Smooth muscle cell (in vitro differentiated cells): Measurements from ENCODE around the gene OR5H2. TPM values are rescaled to one million over a fixed set of nuclear protein-coding genes. Genes with fewer than 3 reads are reported as not detected.
A peak's percentile ranks its signal among the peaks of the same experiment; 100 is the strongest.

ENCODE experiments used
- DNase-seq: peaks from one replicate; lab custom pipeline; 2025; ENCODE audit not compliant: unreplicated experiment; lab: John Stamatoyannopoulos, UW
- H2AFZ ChIP-seq: fragments of 200-600 bp; sonication (generic); 2 replicates; pipeline ENCODE4 v1.6.0; 2016; ENCODE audit warnings: antibody characterized with exemption, low read depth, mild to moderate bottlenecking
- H3F3A ChIP-seq: fragments of 200-600 bp; sonication (generic); 2 replicates; pipeline ENCODE4 v1.6.0; 2017; ENCODE audit warnings: antibody characterized with exemption, low read depth
- H3K27ac ChIP-seq: fragments of 200-600 bp; sonication (generic); 2 replicates; pipeline ENCODE4 v1.5.1; 2016; ENCODE audit warnings: low read depth, mild to moderate bottlenecking
- H3K27me3 ChIP-seq: fragments of 200-600 bp; sonication (generic); 2 replicates; pipeline ENCODE4 v1.6.1; 2016; ENCODE audit warnings: low read depth, mild to moderate bottlenecking
- H3K36me3 ChIP-seq: fragments of 200-600 bp; sonication (generic); 2 replicates; pipeline ENCODE4 v1.5.1; 2016; ENCODE audit warnings: low read depth
- H3K4me1 ChIP-seq: fragments of 200-600 bp; sonication (generic); 2 replicates; pipeline ENCODE4 v1.5.1; 2016; ENCODE audit warnings: low read depth
- H3K4me2 ChIP-seq: fragments of 200-600 bp; sonication (generic); 2 replicates; pipeline ENCODE4 v1.6.0; 2016; ENCODE audit warnings: mild to moderate bottlenecking
- H3K4me3 ChIP-seq: fragments of 200-600 bp; sonication (generic); 2 replicates; pipeline ENCODE4 v1.5.1; 2016; ENCODE audit warnings: mild to moderate bottlenecking
- H3K79me2 ChIP-seq: fragments of 200-600 bp; sonication (generic); 2 replicates; pipeline ENCODE4 v1.6.0; 2016; ENCODE audit warnings: low read depth, mild to moderate bottlenecking
- H3K9ac ChIP-seq: fragments of 200-600 bp; sonication (generic); 2 replicates; pipeline ENCODE4 v1.6.0; 2016; ENCODE audit warnings: low read depth
- H3K9me3 ChIP-seq: fragments of 200-600 bp; sonication (generic); replicated peaks from 2 replicates; pipeline ENCODE4 v1.5.1; 2016; ENCODE audit warnings: low read depth
- H4K20me1 ChIP-seq: fragments of 200-600 bp; sonication (generic); 2 replicates; pipeline ENCODE4 v1.6.0; 2016; ENCODE audit warnings: low read depth
- CTCF ChIP-seq: fragments of 200-600 bp; sonication (generic); IDR thresholded peaks from 2 replicates; pipeline ENCODE4 v1.5.1; 2017; ENCODE audit warnings: borderline replicate concordance, mild to moderate bottlenecking, antibody characterized with exemption; ENCODE audit not compliant: insufficient read depth, poor library complexity, severe bottlenecking
- WGBS: methylation state at CpG from one replicate; pipeline ENCODE4 v1.1.7; 2016; ENCODE audit warnings: low lambda C conversion rate; 5-methylcytosine and 5-hydroxymethylcytosine counted together
- polyA plus RNA-seq: library from polyadenylated mRNA; unstranded; fragments of >200 nt; fragmentation: Nextera tagmentation; extraction: Ambion mirVana; gene quantifications from 2 replicates; pipeline ENCODE4 v1.2.1, GENCODE V29; 2016
- total RNA-seq: library from RNA; depleted of rRNA; stranded (reverse); fragments of >200 nt; gene quantifications from 2 replicates; pipeline ENCODE4 v1.2.3, GENCODE V29; 2014

The OR5H2 gene
- total and polyA plus RNA-seq, 2 experiments from 2014 or later = not detected

- Histone ChIP-seq H3K27ac (no peak overlapping the region), H3K27me3 (no peaks in the 10 kb centered on the region), H3K4me1 (no peaks in the 10 kb centered on the region), H3K9me3 (no peaks in the 10 kb centered on the region), H2AFZ (no peak overlapping the region), H3K4me3 (no peak overlapping the region), H3K36me3 (no peaks in the 10 kb centered on the region), H3K4me2 (no peak overlapping the region), H3K79me2 (no peaks in the 10 kb centered on the region), H3K9ac (no peak overlapping the region), H4K20me1 (no peaks in the 10 kb centered on the region), H3F3A (no peaks in the 10 kb centered on the region)
- no peak for TF ChIP-seq CTCF
- no peak for DNase-seq
Measured at GRCh38 chr3:98326945-98327344, 44.6 kb downstream of the OR5H2 start.

DNA sequence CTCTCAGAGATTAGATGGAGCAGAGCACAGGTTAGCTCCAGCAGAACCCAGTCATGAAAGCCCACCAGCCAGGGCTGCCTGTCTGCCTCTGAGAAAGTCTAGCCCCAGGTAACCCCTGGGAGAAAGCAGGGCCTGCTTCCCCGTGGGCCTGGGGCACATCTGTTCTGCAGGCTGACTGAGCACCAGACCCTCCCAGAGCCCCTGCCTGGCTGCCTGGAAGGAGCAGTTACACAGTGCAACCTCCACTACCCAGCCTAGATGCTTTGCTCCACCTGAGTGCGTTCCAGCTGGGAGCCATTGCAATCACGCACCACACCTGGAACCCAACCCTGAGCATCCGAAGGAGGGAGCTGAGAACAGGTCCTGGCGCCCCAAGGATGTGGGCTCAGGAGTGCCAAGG is 46.6 kb downstream of the OR5H2 start:
- H3K27ac ChIP-seq = no peak overlapping the region
- H3K36me3 ChIP-seq = no peaks in the 10 kb centered on the region
- H2AFZ ChIP-seq = peak overlapping the region; percentile 65
- WGBS = 86% methylated on average over 5 of the region's 5 CpGs
- no peaks in the 10 kb centered on the region for H3K9me3 ChIP-seq
- no peaks in the 10 kb centered on the region for H3K4me1 ChIP-seq
- H3K79me2 ChIP-seq = no peaks in the 10 kb centered on the region
- no peak for TF ChIP-seq CTCF
- no peak overlapping the region for H3K9ac ChIP-seq
- no peak overlapping the region for H3K4me2 ChIP-seq
- DNase-seq = no peak
- H3K4me3 ChIP-seq = no peak overlapping the region
- no peaks in the 10 kb centered on the region for H4K20me1 ChIP-seq
- H3F3A ChIP-seq = no peaks in the 10 kb centered on the region
- H3K27me3 ChIP-seq = no peaks in the 10 kb centered on the region

DNA sequence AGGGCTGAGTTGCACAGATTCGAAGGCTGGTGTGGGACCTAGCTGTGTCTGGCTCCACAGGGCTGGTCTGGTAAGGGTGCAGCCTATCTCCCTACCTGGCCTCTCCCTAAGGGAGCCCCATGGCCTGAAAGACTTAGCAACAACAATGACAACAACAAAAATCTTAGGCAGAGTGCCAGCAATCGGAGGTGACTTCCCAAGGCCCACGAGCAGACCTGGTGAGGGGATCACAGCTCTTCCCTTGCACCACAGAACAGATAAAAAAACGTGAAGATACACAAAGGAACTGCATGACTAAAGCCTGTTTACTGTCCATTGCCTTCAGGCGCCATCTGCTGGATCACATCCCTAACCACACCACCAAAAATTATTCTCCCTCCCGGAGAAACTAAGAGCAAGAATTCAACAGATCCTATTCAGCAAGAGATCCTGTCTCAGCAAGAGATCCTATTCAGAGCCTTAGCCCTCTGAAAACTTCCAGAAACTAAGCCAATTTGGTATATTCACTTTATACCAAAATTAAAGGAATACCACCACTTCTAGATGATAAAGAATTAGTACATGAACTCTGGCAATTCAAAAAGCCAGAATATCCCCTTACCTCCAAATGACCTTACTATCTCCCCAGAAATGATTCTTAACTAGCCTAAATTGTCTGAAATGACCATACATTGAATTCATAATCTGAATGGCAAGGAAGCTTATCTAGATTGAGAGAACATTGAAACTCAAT is 47.3 kb downstream of the OR5H2 start:
- H3K4me1 ChIP-seq = no peaks in the 10 kb centered on the region
- H3K9me3 ChIP-seq = no peaks in the 10 kb centered on the region
- H4K20me1 ChIP-seq = no peaks in the 10 kb centered on the region
- H3F3A ChIP-seq = no peaks in the 10 kb centered on the region
- H3K9ac ChIP-seq = no peak overlapping the region
- H3K27ac ChIP-seq = no peak overlapping the region
- no peak overlapping the region for H3K4me3 ChIP-seq
- no peaks in the 10 kb centered on the region for H3K27me3 ChIP-seq
- peak; percentile 62 for TF ChIP-seq CTCF
- WGBS = 12% methylated on average over 6 of the region's 6 CpGs
- H3K79me2 ChIP-seq = no peaks in the 10 kb centered on the region
- DNase-seq = no peak
- H3K36me3 ChIP-seq = no peaks in the 10 kb centered on the region
- H3K4me2 ChIP-seq = no peak overlapping the region
- peak overlapping the region; percentile 65 for H2AFZ ChIP-seq

DNA sequence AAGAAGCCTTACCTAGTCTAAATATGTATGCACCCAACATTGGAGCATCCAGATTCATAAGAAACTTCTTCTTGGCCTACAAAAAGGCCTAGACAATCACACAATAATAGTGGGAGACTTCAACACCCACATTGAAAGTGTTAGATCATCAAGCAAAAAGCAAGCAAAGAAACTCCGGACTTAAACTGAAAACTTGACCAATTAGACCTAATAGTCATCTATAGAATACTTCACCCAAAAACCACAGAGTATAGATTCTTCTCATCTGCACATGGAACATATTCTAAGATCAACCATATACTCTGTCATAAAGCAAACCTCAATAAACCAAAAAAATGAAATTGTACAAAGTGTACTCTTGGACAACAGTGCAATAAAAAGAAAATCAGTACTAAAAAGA is 49.0 kb downstream of the OR5H2 start:
- WGBS = 93% methylated on average over 1 of the region's 1 CpG
- no peak for TF ChIP-seq CTCF
- Histone ChIP-seq H4K20me1 (no peaks in the 10 kb centered on the region), H3K36me3 (no peaks in the 10 kb centered on the region), H3F3A (no peaks in the 10 kb centered on the region), H3K4me1 (no peaks in the 10 kb centered on the region), H3K4me3 (no peak overlapping the region), H3K27me3 (no peaks in the 10 kb centered on the region), H3K9ac (no peak overlapping the region), H3K79me2 (no peaks in the 10 kb centered on the region), H2AFZ (no peak overlapping the region), H3K4me2 (no peak overlapping the region), H3K9me3 (no peaks in the 10 kb centered on the region), H3K27ac (no peak overlapping the region)
- DNase-seq = no peak
